Epithelial cell of prostate (primary cell): ENCODE data around the gene FAM241B.

Experiments used
- DNase-seq: peaks from one replicate; pipeline ENCODE4 v3.0.0-alpha.2; 2011; ENCODE audit warnings: low read depth, low spot score
- H3K27ac ChIP-seq: fragments of 450-650 bp; 2 replicates; pipeline ENCODE4 v1.5.1; 2017; ENCODE audit warnings: mild to moderate bottlenecking

Gene FAM241B

GRCh38 chr10:69629897-69630650, at the start of gene FAM241B:
TSS of gene FAM241B (plus strand) at chr10:69630247. CDS start at chr10:69631744, 1,497 bp downstream.
- peak; percentile 20 for DNase-seq

GRCh38 chr10:69580435-69580834, 49.6 kb upstream of the FAM241B start:
- DNase-seq, result no peak
- H3K27ac ChIP-seq, result no peak overlapping the region

More at GRCh38 chr10:69629897-69630650, at the start of gene FAM241B:
- no peak within 1 kb of the TSS for H3K27ac ChIP-seq

GRCh38 chr10:69583106-69583505, 46.9 kb upstream of the FAM241B start:
- no peak overlapping the region for H3K27ac ChIP-seq
- no peak for DNase-seq

- H3K27ac ChIP-seq, result no peak overlapping the region
- DNase-seq, result no peak
Observed at GRCh38 chr10:69584624-69585023, 45.4 kb upstream of the FAM241B start.

- H3K27ac ChIP-seq, result no peak overlapping the region
- no peak for DNase-seq
Observed at GRCh38 chr10:69588358-69588757, 41.7 kb upstream of the FAM241B start.

- no peak overlapping the region for H3K27ac ChIP-seq
- DNase-seq, result no peak
Observed at GRCh38 chr10:69600761-69601330, 29.2 kb upstream of the FAM241B start.

GRCh38 chr10:69609077-69609476, 21.0 kb upstream of the FAM241B start:
- DNase-seq, result no peak
- no peak overlapping the region for H3K27ac ChIP-seq

- H3K27ac ChIP-seq, result no peak overlapping the region
- no peak for DNase-seq
Observed at GRCh38 chr10:69612760-69613159, 17.3 kb upstream of the FAM241B start.

- no peak overlapping the region for H3K27ac ChIP-seq
- no peak for DNase-seq
Observed at GRCh38 chr10:69614130-69614529, 15.9 kb upstream of the FAM241B start.

- no peak for DNase-seq
- H3K27ac ChIP-seq, result no peak overlapping the region
Observed at GRCh38 chr10:69616358-69616757, 13.7 kb upstream of the FAM241B start.

GRCh38 chr10:69618746-69619145, 11.3 kb upstream of the FAM241B start:
- no peak overlapping the region for H3K27ac ChIP-seq
- no peak for DNase-seq

GRCh38 chr10:69619626-69620025, 10.4 kb upstream of the FAM241B start:
- no peak for DNase-seq

GRCh38 chr10:69620625-69621024, 9.4 kb upstream of the FAM241B start:
- DNase-seq, result no peak
- no peak overlapping the region for H3K27ac ChIP-seq

More at GRCh38 chr10:69619626-69620025, 10.4 kb upstream of the FAM241B start:
- H3K27ac ChIP-seq, result no peak overlapping the region

GRCh38 chr10:69624245-69624786, 5.7 kb upstream of the FAM241B start:
- no peak for DNase-seq
- no peak overlapping the region for H3K27ac ChIP-seq

- DNase-seq, result no peak
Observed at GRCh38 chr10:69626826-69627225, 3.2 kb upstream of the FAM241B start.

GRCh38 chr10:69628891-69629290, 1.2 kb upstream of the FAM241B start:
- no peak for DNase-seq
- no peak overlapping the region for H3K27ac ChIP-seq

More at GRCh38 chr10:69626826-69627225, 3.2 kb upstream of the FAM241B start:
- no peak overlapping the region for H3K27ac ChIP-seq

GRCh38 chr10:69629519-69629896, 539 bp upstream of the FAM241B start:
- DNase-seq, result no peak
- no peak overlapping the region for H3K27ac ChIP-seq

- no peak overlapping the region for H3K27ac ChIP-seq
- no peak for DNase-seq
Observed at GRCh38 chr10:69630651-69631400, 779 bp downstream of the FAM241B start.

GRCh38 chr10:69631566-69631965, 1.5 kb downstream of the FAM241B start:
- H3K27ac ChIP-seq, result no peak overlapping the region
- DNase-seq, result no peak

GRCh38 chr10:69632516-69633199, 2.6 kb downstream of the FAM241B start:
- no peak for DNase-seq
- no peak overlapping the region for H3K27ac ChIP-seq
